ENCODE data around the gene EPHB1. TPM values are rescaled to one million over a fixed set of nuclear protein-coding genes. Genes with fewer than 3 reads are reported as not detected.

EPHB1 gene
- total and polyA plus RNA-seq, 4 donors: 0.23 to 1.7 (median 0.52) TPM

- TF ChIP-seq REST (IDR thresholded peaks at IDR 0.05): no peak
- no peak for TF ChIP-seq MAX (IDR thresholded peaks at IDR 0.05)
- no peak for TF ChIP-seq HNF4G (IDR thresholded peaks at IDR 0.05)
Observed at GRCh38 chr3:135166266-135166825, 371.3 kb downstream of the EPHB1 start (continued).

GRCh38 chr3:135168822-135169221 lies 373.8 kb downstream of the EPHB1 start:
- Histone ChIP-seq H3K9ac (ENCODE audit: low read depth in 1 of 2, low read length in 2 of 2) (no peak overlapping the region), H3K4me3 (ENCODE audit: low read depth in 1 of 3, low read length in 3 of 3) (no peak overlapping the region), H3K27ac (ENCODE audit: low read depth in 1 of 2, low read length in 2 of 2) (peak overlapping the region in 1 of 2 donors; percentile 56), H3K9me3 (ENCODE audit: control insufficient read depth in 4 of 4, low read length in 3 of 4) (peaks cover 0 to 7% (median 3%) of the 10 kb centered on the region in 4 donors), H3K4me1 (ENCODE audit: control insufficient read depth in 4 of 4, insufficient read depth in 4 of 4, low read length in 3 of 4) (peaks cover 3 to 39% (median 31%) of the 10 kb centered on the region in 4 donors), H3K36me3 (ENCODE audit: control insufficient read depth in 4 of 4, insufficient read depth in 3 of 4, low read depth in 1 of 4, low read length in 3 of 4) (no peaks in the 10 kb centered on the region), H3K27me3 (ENCODE audit: control insufficient read depth in 4 of 4, insufficient read depth in 4 of 4, low read length in 3 of 4) (no peaks in the 10 kb centered on the region)
- WGBS: 49% methylated on average over 4 of the region's 4 CpGs
- DNase-seq (ENCODE audit: low spot score): no peak
- peak in 1 of 2 donors; percentile 65 for TF ChIP-seq RXRA (IDR thresholded peaks at IDR 0.05)
- no peak for TF ChIP-seq HNF4G (IDR thresholded peaks at IDR 0.05)
- no peak for TF ChIP-seq ATF3 (IDR thresholded peaks at IDR 0.05)
- peak in 1 of 2 donors; percentile 48 for TF ChIP-seq HNF4A (conservative IDR thresholded peaks at IDR 0.05)
- no peak for TF ChIP-seq CTCF (IDR thresholded peaks at IDR 0.05; ENCODE audit: low read depth, low read length, missing input control)
- no peak for TF ChIP-seq FOXA2 (IDR thresholded peaks at IDR 0.05)
- no peak for TF ChIP-seq JUND (IDR thresholded peaks at IDR 0.05)
- no peak for TF ChIP-seq EGR1 (IDR thresholded peaks at IDR 0.05; ENCODE audit: low read depth in 2 of 2)
- TF ChIP-seq SP1 (IDR thresholded peaks at IDR 0.05): no peak
- TF ChIP-seq YY1 (IDR thresholded peaks at IDR 0.05): no peak
- TF ChIP-seq MAX (IDR thresholded peaks at IDR 0.05): no peak
- TF ChIP-seq ZBTB33 (IDR thresholded peaks at IDR 0.05): peak; percentile 15
- no peak for TF ChIP-seq RAD21 (IDR thresholded peaks at IDR 0.05)
- TF ChIP-seq REST (IDR thresholded peaks at IDR 0.05): no peak
- no peak for TF ChIP-seq FOXA1 (IDR thresholded peaks at IDR 0.05)
